ENCODE results near the gene OPCML. TPM values are rescaled to one million over a fixed set of nuclear protein-coding genes. Genes with fewer than 3 reads are reported as not detected.

Gene OPCML
- total RNA-seq, 1 donor = not detected

DNA sequence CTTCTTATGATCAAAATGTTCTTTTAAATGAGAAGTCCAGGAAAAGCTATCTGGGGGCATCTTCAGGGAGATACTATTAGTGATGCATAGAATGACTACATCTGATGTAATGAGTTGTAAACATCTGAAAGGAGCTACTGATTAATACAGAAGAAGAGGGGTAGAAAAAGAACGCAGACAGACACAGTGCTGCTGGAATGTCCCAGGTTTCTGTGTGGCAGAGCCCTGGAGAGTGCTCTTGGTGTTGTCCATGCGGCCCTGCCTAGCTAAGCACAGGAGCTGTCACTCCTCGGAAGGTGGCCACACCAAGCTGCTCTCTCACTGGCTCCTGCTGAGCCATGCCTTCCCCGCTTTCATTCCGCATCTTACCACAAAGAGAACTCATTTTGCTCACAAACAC lies 768.8 kb downstream of the OPCML start:
- H3K4me3 ChIP-seq (ENCODE audit: low read depth, low read length) = no peak overlapping the region
- DNase-seq (ENCODE audit: low read depth) = no peak
- TF ChIP-seq, protein P1, sequence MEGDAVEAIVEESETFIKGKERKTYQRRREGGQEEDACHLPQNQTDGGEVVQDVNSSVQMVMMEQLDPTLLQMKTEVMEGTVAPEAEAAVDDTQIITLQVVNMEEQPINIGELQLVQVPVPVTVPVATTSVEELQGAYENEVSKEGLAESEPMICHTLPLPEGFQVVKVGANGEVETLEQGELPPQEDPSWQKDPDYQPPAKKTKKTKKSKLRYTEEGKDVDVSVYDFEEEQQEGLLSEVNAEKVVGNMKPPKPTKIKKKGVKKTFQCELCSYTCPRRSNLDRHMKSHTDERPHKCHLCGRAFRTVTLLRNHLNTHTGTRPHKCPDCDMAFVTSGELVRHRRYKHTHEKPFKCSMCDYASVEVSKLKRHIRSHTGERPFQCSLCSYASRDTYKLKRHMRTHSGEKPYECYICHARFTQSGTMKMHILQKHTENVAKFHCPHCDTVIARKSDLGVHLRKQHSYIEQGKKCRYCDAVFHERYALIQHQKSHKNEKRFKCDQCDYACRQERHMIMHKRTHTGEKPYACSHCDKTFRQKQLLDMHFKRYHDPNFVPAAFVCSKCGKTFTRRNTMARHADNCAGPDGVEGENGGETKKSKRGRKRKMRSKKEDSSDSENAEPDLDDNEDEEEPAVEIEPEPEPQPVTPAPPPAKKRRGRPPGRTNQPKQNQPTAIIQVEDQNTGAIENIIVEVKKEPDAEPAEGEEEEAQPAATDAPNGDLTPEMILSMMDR (IDR thresholded peaks at IDR 0.05; ENCODE audit: insufficient read depth, low read depth, low read length) = no peak

DNA sequence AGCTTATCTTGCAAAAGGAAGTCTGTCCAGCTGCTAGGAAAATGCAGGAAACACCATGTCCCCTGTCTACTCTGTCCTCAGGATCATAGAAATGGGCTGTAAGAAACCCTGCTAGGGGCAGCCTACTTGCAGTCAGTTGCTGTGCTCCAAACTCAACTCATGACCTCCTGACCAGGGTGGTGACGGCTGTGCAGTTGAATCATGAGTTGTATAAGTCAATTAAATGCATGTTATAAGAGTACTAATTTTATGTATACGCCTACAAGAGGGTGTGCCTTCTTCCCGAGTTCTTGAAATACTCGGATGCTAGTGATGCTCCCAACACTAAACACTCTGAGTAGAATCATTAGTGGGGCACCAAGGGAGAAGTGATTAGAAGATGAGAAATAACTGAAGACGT lies 776.4 kb downstream of the OPCML start:
- H3K4me3 ChIP-seq (ENCODE audit: low read depth, low read length) = no peak overlapping the region
- DNase-seq (ENCODE audit: low read depth) = no peak
- TF ChIP-seq, protein P1 (IDR thresholded peaks at IDR 0.05; ENCODE audit: insufficient read depth, low read depth, low read length) = no peak

DNA sequence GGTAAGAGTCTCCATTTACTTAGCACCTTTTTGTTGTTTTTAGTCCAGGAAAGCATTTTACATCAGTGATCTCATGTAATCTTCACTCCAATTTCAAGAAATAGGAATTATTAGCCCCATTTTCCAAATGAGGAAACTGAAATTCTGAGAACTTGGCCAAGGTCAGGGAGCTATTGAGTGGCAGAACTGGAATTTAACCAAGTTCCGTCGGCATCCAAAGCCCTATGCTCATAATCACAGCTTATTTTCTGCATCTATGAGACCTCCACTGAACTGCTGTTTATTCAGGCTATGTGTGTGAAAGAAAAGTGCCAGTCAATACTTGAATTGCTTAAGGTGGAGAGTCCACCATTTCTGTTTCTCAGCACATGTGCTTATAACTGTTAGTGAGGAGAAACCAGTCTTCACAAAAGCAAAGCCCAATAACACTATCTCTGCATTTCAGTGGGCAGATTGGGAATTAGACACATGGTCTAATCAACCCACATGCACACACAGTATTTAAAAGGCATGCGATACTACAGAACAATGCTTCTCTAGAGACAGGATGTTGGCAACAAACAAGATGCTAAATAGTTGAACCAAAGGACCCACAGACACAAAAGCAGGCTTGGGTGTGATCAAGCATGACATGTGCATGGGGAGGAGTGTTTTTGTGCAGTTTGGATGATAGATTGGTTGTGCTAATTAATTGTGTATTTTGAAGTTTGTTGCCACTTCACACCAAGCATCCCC lies 780.6 kb downstream of the OPCML start:
- no peak overlapping the region for H3K4me3 ChIP-seq (ENCODE audit: low read depth, low read length)
- TF ChIP-seq, protein P1 (IDR thresholded peaks at IDR 0.05; ENCODE audit: insufficient read depth, low read depth, low read length) = no peak
- DNase-seq (ENCODE audit: low read depth) = no peak

DNA sequence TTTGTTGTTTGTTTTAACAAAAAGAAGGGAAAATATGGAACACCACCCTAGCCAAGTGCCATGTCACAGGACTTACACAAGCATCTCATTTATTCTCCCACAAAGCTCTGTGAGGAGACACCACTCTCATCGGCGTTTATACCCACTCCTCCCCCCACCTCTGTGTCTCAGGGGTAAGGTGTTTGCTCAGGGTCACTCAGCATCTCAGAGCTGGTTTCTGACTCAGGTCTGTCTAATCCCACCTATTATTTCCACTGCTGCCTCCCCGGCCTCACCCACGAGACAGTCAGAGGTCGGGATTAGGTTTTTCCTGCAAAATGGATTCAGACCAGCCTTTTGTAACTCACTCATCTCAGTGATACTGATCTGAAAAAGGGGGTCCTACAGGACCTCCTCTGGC lies 786.0 kb downstream of the OPCML start:
- H3K4me3 ChIP-seq (ENCODE audit: low read depth, low read length) = no peak overlapping the region
- TF ChIP-seq, protein P1 (IDR thresholded peaks at IDR 0.05; ENCODE audit: insufficient read depth, low read depth, low read length) = no peak
- DNase-seq (ENCODE audit: low read depth) = no peak

DNA sequence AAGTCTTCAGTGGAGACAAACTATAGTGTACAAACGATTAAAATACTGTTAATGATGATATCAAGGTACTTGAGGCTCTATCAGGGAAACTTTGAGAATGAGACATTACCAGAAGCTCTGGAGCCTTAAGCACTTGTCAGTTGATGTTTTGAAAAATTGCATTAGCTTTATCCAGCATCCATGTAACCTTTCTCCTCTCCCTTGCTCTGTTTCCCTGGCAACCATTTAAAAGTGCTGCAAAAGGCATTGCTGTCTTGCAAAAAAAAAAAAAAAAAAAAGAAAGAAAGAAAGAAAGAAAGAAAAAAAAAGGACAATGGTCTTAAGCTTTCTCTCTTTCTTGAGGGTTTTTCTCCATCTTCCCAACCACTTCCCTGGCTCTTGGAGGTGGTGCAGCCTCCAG lies 787.0 kb downstream of the OPCML start:
- TF ChIP-seq, protein P1 (IDR thresholded peaks at IDR 0.05; ENCODE audit: insufficient read depth, low read depth, low read length) = no peak
- DNase-seq (ENCODE audit: low read depth) = no peak
- no peak overlapping the region for H3K4me3 ChIP-seq (ENCODE audit: low read depth, low read length)

DNA sequence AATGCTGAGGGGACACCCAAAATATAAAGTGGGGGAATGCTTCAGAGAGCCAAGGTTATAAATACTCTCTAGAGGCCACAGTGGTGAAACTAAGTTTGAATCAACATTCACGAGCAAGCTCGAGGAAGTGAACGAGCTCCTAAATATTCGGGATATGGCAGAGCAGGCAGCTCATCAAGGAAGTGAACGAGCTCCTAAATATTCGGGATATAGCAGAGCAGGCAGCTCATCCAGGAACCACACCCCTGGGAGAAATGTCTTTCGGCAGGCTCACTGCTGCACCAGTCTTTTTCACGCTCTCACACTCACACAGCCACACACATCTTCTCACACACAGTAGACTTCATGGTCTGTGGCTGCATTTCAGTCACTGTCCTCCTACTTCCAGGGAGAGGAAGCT lies 787.5 kb downstream of the OPCML start:
- no peak for DNase-seq (ENCODE audit: low read depth)
- TF ChIP-seq, protein P1 (IDR thresholded peaks at IDR 0.05; ENCODE audit: insufficient read depth, low read depth, low read length) = no peak
- no peak overlapping the region for H3K4me3 ChIP-seq (ENCODE audit: low read depth, low read length)

DNA sequence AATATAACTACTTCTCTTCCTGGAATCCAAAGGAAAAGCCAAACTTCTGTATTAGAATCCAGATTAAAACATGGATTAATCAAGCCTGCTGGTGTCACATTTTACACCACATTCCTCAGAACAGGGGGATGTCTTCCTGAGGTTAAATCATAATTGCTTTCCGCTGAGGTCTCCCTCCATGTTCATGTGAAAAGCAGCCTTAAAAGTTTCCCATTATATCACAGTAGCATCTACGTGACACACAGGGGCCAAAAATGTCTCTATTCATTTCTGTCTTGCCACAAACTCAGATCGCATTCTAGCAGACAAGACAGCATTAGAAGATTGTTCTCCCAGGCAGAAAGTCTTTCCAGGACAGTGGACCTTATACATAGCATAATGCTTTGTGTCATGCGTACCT lies 788.7 kb downstream of the OPCML start:
- DNase-seq (ENCODE audit: low read depth) = no peak
- no peak overlapping the region for H3K4me3 ChIP-seq (ENCODE audit: low read depth, low read length)
- TF ChIP-seq, protein P1 (IDR thresholded peaks at IDR 0.05; ENCODE audit: insufficient read depth, low read depth, low read length) = no peak
